HPDE6-E6E7 (cell line): ENCODE data around the gene OR6B2.
"Not testable (repeated sequence)": the region's sequence is repeated elsewhere in the genome, so short reads cannot be mapped to it uniquely, and the experiment has no call there.

Experiments used
- DNase-seq: peaks from one replicate; pipeline ENCODE4 v3.0.0; 2011; ENCODE audit warnings: missing footprints; ENCODE audit errors: extremely low spot score

The OR6B2 gene

GRCh38 chr2:240030379-240031094 is at the start of gene OR6B2:
OR6B2 (minus strand) TSS chr2:240030429; CDS start chr2:240030429, 0 bp downstream.
- DNase-seq, result no peak

- no peak for DNase-seq
Observed at GRCh38 chr2:240078631-240079030, 48.4 kb upstream of the OR6B2 start.

DNA sequence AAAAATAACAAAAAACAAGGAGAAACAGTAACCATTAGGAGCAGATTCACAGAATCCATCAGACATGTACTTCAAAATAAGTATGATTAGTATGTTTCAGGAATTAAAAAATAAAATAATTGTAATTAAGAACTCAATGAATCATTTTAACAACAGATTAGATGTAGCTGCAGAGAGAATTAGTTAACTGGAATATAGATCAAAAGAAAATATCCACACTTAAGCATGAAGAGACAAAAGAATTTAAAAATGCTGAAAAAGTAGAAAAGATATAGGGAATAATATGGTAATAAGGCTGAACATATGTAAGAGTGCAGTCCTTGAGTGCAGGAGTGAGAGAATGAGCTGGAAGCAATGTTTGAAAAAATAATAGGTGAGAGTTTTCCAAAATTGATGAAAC is 47.2 kb upstream of the OR6B2 start:
- no peak for DNase-seq

DNA sequence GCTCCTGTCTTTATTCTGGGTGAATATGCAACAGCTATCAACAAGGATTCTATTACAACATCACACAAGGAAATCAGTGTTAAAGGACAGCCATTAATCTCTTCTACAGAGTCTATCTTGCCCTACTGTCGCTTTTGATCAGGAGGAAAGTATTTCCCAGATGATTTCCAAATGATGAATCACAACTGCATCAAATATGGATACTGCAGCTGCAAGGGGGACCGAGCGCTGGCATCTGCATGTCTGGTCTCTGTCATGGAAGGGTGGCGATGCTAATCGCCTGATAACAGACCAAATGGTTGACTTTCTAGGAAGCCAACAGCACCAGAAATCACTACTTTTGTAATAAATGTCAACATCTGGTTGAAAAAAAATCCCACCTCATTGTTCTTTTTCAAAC is 44.3 kb upstream of the OR6B2 start:
- no peak for DNase-seq

DNA sequence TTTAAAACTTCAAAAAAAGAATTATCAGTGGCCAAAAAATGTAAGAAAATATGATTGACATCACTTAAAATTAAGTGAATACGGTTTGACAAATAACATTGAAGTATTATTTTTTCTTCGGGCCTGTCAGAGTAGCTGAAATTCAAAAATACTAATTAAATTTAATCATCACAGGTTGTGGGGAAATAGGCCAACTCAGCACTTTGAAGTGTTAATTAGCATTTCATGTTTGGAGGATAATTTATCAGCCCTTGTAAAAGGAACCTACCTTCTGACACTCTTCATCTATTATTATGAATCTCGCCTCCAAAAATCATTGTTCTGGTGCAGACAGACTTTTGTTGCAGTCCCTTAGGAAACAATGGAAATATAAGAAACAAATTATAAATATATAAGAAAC is 40.7 kb upstream of the OR6B2 start:
- no peak for DNase-seq

DNA sequence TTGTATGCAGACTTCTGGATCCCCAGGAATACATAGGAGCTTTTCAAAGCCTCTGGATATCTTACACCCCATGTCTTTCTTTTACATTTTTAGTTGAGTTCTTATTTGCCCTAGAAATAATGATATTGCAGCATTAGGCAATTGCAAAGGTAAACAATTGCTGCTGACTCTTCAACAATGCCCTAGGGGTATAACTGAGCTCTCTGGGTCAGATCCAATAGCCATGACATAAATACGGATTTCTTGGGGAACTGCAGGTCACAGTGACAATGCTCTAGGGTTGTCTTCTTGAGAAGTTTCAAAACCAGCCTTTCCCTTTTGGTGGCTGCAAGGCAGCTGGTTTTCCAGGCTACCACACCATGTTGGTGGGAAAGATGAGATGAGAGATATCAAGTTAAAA is 39.6 kb upstream of the OR6B2 start:
- DNase-seq, result peak; percentile 19

GRCh38 chr2:240068193-240068592 is 38.0 kb upstream of the OR6B2 start:
- DNase-seq, result no peak

GRCh38 chr2:240066489-240066888 is 36.3 kb upstream of the OR6B2 start:
- DNase-seq, result no peak

- DNase-seq, result no peak
Observed at GRCh38 chr2:240064898-240065297, 34.7 kb upstream of the OR6B2 start.

DNA sequence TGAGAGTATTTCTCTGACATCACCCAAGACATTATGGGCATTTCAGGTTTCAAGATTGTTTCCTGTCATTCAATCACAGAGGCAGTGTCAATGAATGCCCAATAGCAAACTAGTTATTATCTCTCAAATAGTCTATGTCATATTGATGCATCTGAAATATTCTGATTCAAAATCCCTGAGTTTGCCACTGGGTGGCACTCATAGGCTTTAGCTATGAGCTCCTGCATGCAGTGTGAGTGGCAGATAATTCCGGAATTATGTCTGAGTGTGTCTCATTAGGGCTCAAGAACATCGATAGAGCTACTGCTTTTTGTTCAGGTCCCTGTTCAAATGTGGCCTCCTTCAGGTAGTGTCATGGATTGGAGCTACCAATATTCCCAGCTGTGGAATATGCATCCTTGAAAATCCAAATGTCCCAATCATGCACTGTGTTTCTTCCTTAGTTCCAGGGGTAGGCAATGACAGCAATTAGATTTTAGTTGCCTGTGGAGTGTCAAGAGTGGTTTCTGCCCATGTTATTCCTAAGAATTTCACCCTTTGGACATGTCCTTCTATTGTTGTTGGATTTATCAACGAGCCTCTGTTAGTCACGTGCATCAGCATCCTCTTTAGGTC is 30.9 kb upstream of the OR6B2 start:
- DNase-seq, result peak; percentile 42

DNA sequence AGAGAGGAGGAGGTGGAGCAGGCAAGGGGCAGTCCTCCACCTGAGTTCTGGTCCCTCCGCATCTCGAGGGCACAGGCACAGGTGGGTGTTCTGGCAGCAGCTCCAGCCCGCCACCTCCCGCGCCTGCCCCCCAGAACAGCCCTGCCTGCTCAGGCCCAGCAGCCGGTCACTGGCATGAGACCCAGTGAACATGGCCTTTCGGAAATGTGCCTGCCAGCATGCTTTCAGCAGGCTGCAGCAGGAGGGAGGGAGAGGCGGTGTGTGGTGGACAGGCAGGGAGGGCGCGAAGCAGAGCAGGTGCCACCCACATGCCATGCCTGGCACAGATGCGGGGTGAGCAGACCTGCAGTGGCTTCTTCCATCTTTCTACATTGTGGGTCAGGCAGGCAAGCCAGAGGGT is 26.4 kb upstream of the OR6B2 start:
- DNase-seq, result no peak

- DNase-seq, result no peak
Observed at GRCh38 chr2:240055177-240055917, 25.1 kb upstream of the OR6B2 start.

DNA sequence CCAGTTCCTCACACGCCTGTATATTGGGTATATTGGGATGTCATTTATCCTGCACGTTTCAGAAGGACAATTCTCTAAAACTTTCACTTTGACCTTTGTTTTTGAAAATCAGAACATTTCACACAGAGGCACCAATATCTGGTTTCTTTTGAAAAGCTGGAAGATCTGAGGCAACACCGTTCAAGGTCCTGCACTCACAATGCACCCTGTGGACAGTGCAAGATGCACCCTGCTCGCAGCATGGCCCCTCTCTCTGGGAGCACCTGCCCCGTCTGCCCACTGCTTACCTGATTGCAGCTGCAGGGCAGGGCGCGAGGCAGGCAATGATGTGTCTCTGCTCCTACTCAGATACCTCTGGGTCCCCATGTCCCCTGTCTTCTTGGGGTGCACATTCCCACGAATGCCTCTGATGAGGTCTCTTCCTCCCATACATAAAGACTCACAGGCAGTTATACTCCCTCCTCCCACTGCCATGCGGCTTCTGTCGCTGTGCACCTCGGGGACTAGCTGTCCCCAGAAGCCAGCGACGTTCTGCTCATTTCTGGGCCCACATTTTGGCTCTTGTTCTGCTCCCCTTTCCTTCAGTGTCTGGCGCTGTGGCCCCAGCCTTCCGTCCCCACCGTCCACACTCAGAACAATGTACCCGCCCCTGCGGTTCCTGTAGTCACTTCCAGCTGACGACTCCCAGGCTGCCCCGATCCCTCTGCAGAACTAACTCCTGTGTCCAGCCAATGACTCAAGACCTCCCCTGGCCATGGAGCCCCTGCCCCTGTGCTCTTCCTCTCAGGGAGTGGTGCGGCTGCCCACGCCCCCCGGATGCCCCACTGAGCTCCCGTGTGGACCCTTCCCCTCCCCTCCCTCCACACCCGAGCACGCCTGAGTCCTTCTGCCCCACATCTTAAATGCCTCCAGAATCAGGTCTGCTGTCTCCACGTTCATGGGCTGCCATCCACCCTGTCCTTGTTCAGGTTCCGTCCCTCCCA is 23.2 kb upstream of the OR6B2 start, which contains the start of gene OR6B3:
OR6B3 (minus strand) TSS at position 349 of the 983 bp plus-strand sequence.
- no peak for DNase-seq

DNA sequence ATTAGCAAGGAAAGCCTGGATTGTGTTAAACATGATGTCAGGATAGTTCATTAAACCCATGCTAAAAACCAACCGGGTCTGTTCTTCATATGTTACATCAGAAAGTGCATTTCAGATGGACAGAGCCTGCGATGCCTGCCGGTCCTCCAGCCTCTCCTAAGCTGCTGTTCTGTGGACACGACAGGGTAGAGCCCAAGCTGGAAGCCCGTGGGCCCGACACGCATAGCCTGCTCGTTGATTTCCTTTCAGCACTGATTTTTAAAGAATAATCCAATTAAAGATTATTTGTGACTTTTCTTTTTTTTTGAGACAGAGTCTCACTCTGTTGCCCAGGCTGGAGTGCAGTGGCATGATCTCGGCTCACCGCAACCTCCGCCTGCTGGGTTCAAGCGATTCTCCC is 22.3 kb upstream of the OR6B2 start:
- DNase-seq, result no peak

- DNase-seq, result no peak
Observed at GRCh38 chr2:240051697-240052096, 21.5 kb upstream of the OR6B2 start.

GRCh38 chr2:240050278-240050677 is 20.0 kb upstream of the OR6B2 start:
- DNase-seq, result no peak

GRCh38 chr2:240048237-240048636 is 18.0 kb upstream of the OR6B2 start:
- no peak for DNase-seq

GRCh38 chr2:240045098-240045497 is 14.9 kb upstream of the OR6B2 start:
- DNase-seq, result no peak

DNA sequence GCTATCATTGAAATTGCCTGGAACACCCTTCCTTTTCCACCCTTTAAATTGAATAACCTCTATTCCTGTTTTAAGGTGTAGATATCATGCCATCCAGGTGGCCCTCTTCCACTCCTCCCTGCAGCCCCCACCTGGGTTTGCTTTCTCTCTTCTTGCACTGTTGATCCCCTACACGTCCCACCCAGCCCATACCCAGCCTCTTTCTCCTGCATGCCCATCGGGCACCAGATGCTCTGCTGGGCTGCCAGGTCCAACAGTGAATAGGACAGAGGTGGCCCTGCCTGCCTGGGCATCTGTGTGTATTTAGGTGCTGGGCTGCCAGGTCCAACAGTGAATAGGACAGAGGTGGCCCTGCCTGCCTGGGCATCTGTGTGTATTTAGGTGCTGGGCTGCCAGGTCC is 13.9 kb upstream of the OR6B2 start:
- DNase-seq, result not testable (repeated sequence)

GRCh38 chr2:240043279-240043989 is 13.2 kb upstream of the OR6B2 start:
- no peak for DNase-seq

DNA sequence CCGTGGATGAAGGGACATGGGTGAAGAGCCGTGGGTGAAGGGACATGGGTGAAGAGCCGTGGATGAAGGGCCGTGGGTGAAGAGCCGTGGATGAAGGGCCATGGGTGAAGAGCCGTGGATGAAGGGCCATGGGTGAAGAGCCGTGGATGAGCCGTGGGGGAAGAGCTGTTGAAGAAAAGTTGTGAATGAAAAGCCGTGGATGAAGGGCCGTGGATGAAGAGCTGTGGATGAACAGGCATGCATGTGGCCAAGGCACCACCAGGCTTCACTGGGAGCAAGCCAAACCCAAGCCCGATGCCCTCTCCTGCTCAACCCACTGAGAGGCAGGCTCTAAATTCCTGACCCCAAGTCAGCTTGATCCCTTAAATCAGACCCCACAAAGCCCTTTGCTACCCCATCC is 12.5 kb upstream of the OR6B2 start:
- DNase-seq, result no peak
